DLD1 (cell line): ENCODE measurements around the gene TRPV4.

ENCODE experiments used
- in situ Hi-C: cut with HindIII; loops from 2 replicates; pipeline ENCODE4 v1.10.0; 2017; ENCODE audit warnings: low sequenced_read_pairs

Gene TRPV4

GRCh38 chr12:109743076-109743910 lies 89.9 kb downstream of the TRPV4 start:
- in situ Hi-C loops = no loop called here

- in situ Hi-C loops = no loop called here
Measured at GRCh38 chr12:109741970-109742703, 91.1 kb downstream of the TRPV4 start.

DNA sequence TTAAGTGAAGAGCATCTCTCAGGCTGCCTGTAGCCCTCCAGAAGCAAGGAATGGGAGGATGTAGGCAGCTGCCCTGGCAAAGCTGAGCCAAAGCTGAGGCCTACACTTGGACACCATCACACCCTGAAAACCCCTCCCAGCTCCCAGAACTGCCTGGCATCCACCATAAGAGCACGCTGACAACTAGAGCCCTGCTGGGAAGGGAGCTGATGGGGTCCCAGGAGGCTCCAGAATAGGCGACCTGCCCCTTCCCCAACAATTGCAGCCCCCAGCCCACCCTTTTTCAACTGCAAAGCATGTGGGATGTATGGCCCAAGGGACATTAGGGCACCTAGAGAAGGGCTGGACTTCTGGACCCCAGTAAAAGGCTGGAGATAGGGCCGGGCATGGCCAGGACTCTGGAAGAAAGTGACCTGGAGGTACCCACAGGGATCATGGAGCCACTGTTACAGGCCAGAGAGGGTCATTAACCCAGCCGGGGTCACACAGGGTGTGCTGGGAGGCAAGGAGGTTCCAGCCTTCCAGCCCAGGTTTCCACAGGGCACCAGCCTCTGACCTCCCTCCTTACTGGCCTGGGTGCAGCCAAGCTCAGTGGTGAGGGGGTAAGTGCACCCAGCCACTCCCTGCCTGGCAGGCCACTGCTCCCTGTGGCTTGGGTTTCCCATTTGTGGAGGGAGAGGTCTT lies 91.8 kb downstream of the TRPV4 start:
- in situ Hi-C loops = no loop called here

GRCh38 chr12:109740694-109741245 lies 92.4 kb downstream of the TRPV4 start:
- in situ Hi-C loops = no loop called here

- in situ Hi-C loops = no loop called here
Measured at GRCh38 chr12:109739747-109740693, 93.2 kb downstream of the TRPV4 start.

GRCh38 chr12:109738878-109739665 lies 94.1 kb downstream of the TRPV4 start:
- in situ Hi-C loops = no loop called here

GRCh38 chr12:109738209-109738608 lies 95.0 kb downstream of the TRPV4 start:
- in situ Hi-C loops = no loop called here

DNA sequence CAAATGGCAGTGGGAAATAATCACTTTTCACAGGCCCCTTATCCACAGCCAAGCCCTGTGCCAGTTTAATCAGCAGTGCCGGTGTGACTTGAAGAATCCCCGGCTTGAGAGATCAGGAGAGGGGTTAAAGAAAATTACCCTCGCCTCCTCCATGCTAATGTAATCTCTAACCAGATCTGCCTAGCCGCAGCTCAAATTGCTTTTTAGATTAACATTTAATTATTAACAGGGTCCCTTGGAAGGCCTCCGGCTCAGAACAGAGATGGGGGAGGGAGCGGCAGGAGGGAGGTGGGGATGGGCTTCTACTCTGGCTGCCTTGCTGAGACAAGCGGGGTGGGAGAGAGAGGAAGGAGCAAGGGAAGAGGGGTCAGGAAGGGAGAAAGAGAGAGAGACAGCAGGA lies 95.6 kb downstream of the TRPV4 start:
- in situ Hi-C loops = no loop called here

- in situ Hi-C loops = no loop called here
Measured at GRCh38 chr12:109737126-109737525, 96.1 kb downstream of the TRPV4 start.

DNA sequence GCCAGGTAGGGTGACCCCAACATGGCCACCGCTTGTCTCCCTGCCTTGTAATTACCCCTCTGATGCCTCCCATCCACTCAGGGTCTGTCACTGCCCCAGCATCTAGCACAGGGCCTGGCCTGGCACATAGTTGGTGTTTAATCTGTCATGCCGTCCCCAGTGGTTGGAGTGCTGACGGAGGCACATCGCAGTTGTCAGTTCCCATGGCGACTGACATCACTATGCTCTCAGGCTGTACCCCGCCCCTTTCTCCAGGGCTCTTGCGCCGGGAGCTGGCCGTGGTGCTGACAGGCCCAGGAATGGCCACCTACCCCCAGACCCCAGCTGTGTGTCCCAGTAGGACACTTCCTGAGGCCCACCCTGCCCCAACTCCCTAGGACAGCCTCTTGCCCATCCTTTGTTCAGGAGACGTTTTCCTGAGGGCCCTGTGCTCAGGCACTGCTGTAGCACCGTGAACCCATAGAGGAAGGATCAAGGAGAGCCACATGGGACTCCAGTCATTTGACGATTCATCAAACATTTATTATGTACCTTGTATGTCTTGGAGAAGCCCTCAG lies 96.6 kb downstream of the TRPV4 start:
- in situ Hi-C loops = no loop called here

DNA sequence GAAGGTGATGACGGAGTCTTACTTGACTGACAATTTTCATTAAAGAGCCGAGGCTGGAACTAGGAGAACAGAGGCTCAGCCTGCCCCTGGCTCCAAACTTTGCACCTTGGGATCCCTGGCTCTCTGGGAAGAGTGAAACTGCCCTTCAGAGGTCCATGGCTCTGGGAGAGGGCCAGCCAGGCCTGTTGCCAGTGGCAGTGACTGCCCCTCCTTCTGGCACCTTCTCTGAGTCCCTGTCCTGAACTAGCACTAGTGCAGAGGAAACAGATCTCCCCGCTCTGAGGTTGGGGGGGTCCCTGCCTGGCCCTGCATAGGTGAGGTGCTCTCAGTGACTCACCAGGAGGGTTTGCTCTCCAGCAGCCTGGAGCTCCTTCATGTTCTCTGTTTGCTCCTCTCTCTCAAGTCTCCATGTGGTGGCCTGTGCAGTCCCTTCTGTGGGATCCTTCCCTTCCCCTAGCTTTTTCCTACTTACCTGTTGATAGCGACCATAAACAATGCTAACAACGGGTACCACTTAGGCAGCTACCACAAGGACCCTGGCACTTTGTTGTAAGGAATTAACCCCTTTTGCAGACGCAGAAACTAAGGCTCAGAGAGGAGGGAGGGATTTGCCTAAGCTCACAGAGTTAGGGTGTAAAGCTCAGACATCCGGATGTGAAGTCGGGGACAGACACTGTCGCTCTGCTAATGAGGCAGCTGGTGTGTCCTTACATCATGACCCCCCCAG lies 97.2 kb downstream of the TRPV4 start:
- in situ Hi-C loops = no loop called here

GRCh38 chr12:109735051-109735521 lies 98.1 kb downstream of the TRPV4 start:
- in situ Hi-C loops = no loop called here

GRCh38 chr12:109734219-109735000 lies 98.8 kb downstream of the TRPV4 start:
- in situ Hi-C loops = no loop called here
